Esophagus (tissue), 2 donors: ENCODE data around the gene VDAC1. TPM values are rescaled to one million over a fixed set of nuclear protein-coding genes. Genes with fewer than 3 reads are reported as not detected.
"Not testable (repeated sequence)": the region's sequence is repeated elsewhere in the genome, so short reads cannot be mapped to it uniquely, and the experiment has no call there.

Source experiments
- H3K27ac ChIP-seq, 2 donors: one replicate each; pipeline ENCODE4 v1.5.1; 2013; ENCODE audit warnings: low read depth in 2 of 2, mild to moderate bottlenecking in 2 of 2, inconsistent platforms in 1 of 2, low read length in 1 of 2, moderate library complexity in 1 of 2
- H3K27me3 ChIP-seq, 2 donors: one replicate each; pipeline ENCODE4 v1.6.1; 2013; ENCODE audit warnings: low read length in 2 of 2, control low read depth in 1 of 2, mild to moderate bottlenecking in 1 of 2; ENCODE audit not compliant: insufficient read depth in 2 of 2, control insufficient read depth in 1 of 2
- H3K36me3 ChIP-seq, 2 donors: one replicate each; pipeline ENCODE4 v1.6.1; 2013; ENCODE audit warnings: low read length in 1 of 2; ENCODE audit not compliant: control insufficient read depth in 2 of 2, insufficient read depth in 2 of 2
- H3K4me1 ChIP-seq, 2 donors: one replicate each; pipeline ENCODE4 v1.6.1; 2013; ENCODE audit warnings: low read length in 1 of 2; ENCODE audit not compliant: control insufficient read depth in 2 of 2, insufficient read depth in 2 of 2
- H3K4me3 ChIP-seq, 2 donors: one replicate each; pipeline ENCODE4 v1.5.1; 2013; ENCODE audit warnings: low read length in 2 of 2, mild to moderate bottlenecking in 2 of 2, low read depth in 1 of 2, moderate library complexity in 1 of 2
- H3K9me3 ChIP-seq, 2 donors: one replicate each; pipeline ENCODE4 v1.6.1; 2013; ENCODE audit warnings: mild to moderate bottlenecking in 2 of 2, low read depth in 1 of 2, low read length in 1 of 2, moderate library complexity in 1 of 2; ENCODE audit not compliant: control insufficient read depth in 2 of 2, insufficient read depth in 1 of 2
- WGBS, 2 donors: extraction: QIAGEN DNeasy Blood & Tissue Kit; methylation state at CpG; one replicate each; pipeline ENCODE4 v1.1.7; 2013; 5-methylcytosine and 5-hydroxymethylcytosine counted together
- polyA plus RNA-seq, 2 donors: library from polyadenylated mRNA; stranded (reverse); fragments of 200-250 nt; gene quantifications; one replicate each; pipeline ENCODE4 v1.2.3, GENCODE V29; 2013
- donor health status: healthy with polysubstance abuse.
- donor health status: Bipolar disorder and iron deficiency.

Gene VDAC1
- polyA plus RNA-seq, 2 donors = 154 to 167 TPM

DNA sequence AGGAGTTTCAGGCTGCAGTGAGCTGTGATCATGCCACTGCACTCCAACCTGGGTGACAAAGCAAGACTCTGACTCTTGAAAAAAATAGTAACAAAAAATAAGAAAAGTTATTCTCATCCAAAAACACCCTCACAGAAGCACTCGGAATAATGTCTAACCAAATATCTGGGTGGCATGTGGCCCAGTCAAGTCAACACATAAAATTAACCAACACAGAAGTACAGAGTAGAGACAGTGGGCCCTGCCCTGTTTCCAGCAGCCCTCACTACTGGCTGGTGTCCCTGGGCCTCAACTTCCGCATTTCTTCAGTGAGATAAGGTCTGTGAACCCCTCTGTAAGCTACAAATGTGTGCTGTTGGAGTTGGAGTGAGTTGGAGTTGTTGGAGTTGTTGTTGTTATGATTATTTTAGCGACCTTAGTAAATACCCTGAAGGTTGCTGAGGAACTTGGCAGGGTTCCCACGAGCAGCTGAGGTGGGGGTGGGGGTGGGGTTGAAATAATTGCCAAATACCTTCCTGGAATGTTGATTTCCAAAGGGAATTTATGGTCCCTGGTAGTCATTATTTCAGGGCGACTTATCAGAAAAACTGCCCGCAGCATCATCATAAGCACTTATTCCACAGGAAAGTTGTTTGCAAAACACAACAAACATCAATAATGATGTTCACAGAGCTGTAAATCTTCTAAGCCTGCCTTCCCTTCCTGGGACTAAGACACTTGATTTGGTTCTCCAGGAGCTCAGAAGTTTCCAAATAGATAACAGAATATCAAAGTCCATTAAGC, 66.5 kb downstream of the VDAC1 start:
- peaks cover 0 to 3% of the 10 kb centered on the region in 2 donors for H3K9me3 ChIP-seq
- 52 to 68% methylated on average over 6 of the region's 6 CpGs for WGBS, 2 donors
- H3K27me3 ChIP-seq = no peaks in the 10 kb centered on the region
- H3K4me3 ChIP-seq = no peak overlapping the region
- peaks cover 0 to under 1% of the 10 kb centered on the region in 2 donors for H3K4me1 ChIP-seq
- H3K36me3 ChIP-seq = no peaks in the 10 kb centered on the region
- H3K27ac ChIP-seq = no peak overlapping the region

DNA sequence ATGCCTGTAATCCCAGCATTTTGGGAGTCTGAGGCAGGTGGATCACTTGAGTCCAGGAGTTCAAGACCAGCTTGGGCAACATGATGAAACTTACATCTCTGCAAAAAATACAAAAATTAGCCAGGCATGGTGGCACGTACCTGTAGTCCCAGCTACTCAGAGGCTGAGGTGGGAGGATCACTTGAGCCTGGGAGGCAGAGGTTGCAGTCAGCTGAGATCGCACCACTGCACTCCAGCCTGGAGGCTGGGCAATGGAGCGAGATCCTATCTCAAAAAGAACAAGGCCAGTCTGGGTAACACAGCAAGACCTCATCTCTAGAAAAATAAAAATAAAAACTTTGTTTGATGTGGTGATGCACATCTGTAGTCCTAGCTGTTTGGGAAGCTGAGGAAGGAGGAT, 67.1 kb downstream of the VDAC1 start:
- not testable (repeated sequence) for H3K27ac ChIP-seq, H3K4me1 ChIP-seq, H3K27me3 ChIP-seq, H3K9me3 ChIP-seq, H3K36me3 ChIP-seq, H3K4me3 ChIP-seq
- 95 to 98% methylated on average over 3 of the region's 3 CpGs for WGBS, 2 donors

DNA sequence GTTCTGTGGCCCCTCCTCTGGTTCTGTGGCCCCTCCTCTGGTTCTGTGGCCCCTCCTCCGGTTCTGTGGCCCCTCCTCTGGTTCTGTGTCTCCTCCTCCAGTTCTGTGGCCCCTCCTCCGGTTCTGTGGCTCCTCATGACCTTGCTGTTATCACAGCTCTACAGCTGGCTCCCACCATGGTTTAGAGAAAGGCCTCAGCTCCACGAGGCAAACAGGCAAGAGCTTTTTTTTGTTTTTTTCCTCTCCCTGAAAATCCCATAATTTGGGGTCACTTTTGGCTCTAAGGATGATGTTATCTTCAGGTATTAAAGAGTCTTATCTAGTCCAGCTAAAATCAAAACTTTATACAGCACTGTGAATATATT, 68.1 kb downstream of the VDAC1 start:
- Histone ChIP-seq H3K4me3 (no peak overlapping the region), H3K27me3 (no peaks in the 10 kb centered on the region), H3K36me3 (no peaks in the 10 kb centered on the region), H3K27ac (no peak overlapping the region), H3K9me3 (peaks cover 0 to 3% of the 10 kb centered on the region in 2 donors), H3K4me1 (no peaks in the 10 kb centered on the region)
- 62 to 75% methylated on average over 3 of the region's 3 CpGs for WGBS, 2 donors

DNA sequence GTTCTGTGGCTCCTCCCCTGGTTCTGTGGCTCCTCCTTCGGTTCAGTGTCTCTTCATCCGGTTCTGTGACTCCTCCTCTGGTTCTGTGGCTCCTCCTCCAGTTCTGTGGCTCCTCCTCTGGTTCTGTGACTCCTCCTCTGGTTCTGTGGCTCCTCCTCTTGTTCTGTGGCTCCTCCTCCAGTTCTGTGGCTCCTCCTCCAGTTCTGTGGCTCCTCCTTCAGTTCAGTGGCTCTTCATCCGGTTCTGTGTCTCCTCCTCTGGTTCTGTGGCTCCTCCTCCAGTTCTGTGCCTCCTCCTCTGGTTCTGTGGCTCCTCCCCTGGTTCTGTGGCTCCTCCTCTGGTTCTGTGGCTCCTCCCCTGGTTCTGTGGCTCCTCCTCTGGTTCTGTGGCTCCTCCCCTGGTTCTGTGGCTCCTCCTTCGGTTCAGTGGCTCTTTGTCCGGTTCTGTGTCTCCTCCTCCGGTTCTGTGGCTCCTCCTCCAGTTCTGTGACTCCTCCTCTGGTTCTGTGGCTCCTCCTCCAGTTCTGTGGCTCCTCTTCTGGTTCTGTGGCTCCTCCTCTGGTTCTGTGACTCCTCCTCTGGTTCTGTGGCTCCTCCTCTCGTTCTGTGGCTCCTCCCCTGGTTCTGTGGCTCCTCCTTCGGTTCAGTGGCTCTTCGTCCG, 68.7 kb downstream of the VDAC1 start:
- not testable (repeated sequence) for H3K9me3 ChIP-seq, H3K27ac ChIP-seq
- 93% methylated on average over 10 of the region's 10 CpGs for WGBS, 2 donors

DNA sequence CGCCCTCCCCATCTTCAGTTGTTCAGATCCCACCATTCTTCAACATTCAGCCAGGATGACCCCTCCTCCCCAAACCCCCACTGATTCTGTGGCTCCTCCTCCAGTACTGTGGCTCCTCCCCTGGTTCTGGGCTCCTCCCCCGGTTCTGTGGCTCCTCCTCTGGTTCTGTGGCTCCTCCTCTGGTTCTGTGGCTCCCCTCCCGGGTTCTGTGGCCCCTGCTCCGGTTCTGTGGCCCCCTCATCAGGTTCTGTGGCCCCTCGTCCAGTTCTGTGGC, 69.2 kb downstream of the VDAC1 start:
- Histone ChIP-seq H3K9me3 (peaks cover 0 to 3% of the 10 kb centered on the region in 2 donors), H3K27ac (no peak overlapping the region), H3K36me3 (no peaks in the 10 kb centered on the region), H3K4me3 (no peak overlapping the region), H3K4me1 (no peaks in the 10 kb centered on the region), H3K27me3 (no peaks in the 10 kb centered on the region)
- WGBS, 2 donors = 83 to 90% methylated on average over 5 of the region's 5 CpGs

More for the DNA sequence above, 68.7 kb downstream of the VDAC1 start:
- not testable (repeated sequence) for H3K4me3 ChIP-seq, H3K27me3 ChIP-seq, H3K4me1 ChIP-seq, H3K36me3 ChIP-seq

DNA sequence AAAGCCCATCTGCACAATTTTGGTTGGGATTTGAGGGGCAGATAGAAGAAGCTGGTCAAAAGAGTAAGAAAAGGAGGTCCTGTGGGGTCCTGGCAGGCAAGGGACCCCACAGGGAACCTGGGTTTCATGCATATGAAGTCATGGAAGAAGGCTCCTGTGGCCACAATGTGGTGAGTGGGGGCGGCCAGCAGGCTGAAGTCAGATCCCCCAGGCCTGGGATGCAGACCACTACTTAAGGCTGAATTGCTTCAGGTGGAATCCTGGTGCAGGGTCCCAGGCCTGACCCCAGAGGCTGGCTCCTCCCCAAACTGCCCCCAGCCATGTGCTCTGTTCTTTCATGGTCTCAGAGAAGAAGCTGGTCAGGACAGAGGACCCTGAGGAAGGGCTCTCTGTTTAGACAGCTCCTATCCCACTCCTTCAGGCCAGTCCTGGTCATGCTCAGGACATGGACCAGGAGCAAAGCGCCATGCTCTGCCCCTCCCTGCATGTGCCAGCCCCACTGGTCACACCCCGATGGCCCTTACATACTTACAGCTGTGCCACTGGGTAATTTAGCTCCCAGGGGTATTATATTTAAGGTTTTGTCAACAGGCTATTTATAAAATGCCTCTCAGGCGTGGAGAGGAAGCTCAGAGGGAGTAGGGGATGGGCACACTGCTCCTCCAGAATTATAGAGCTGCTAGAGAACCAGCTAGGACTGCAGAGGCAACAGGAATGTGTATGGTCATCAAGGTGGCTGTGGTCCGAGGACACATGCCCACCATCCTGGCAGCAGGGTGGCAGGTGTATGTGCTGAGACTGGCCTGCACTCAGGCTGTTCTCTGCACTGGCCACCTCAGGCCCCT, 69.7 kb downstream of the VDAC1 start:
- H3K27me3 ChIP-seq = no peaks in the 10 kb centered on the region
- 76 to 81% methylated on average over 5 of the region's 5 CpGs for WGBS, 2 donors
- H3K4me1 ChIP-seq = no peaks in the 10 kb centered on the region
- H3K27ac ChIP-seq = no peak overlapping the region
- peaks cover 0 to 3% of the 10 kb centered on the region in 2 donors for H3K9me3 ChIP-seq
- H3K4me3 ChIP-seq = no peak overlapping the region
- H3K36me3 ChIP-seq = no peaks in the 10 kb centered on the region

DNA sequence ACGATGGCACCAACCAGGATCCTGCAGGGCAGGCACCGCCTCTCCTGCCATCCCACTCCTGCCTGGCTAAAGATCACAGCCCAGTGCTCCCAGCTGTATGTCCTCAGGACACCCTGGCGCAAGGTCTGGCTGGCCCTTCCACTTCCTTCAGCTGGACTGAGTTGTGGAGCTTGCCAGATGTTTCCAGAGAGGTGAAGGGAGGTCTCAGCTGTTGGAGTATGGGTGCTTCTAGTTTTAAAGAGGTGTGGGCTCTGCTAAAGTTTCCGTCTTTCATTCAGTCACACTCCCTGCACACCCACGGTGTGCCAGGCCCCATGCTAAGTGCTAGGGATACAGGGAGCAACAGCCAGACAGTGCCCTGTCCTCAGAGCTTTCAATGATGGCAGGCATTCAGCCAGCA, 70.5 kb downstream of the VDAC1 start:
- Histone ChIP-seq H3K4me1 (no peaks in the 10 kb centered on the region), H3K36me3 (no peaks in the 10 kb centered on the region), H3K4me3 (no peak overlapping the region), H3K27ac (no peak overlapping the region), H3K9me3 (peaks cover 0 to 3% of the 10 kb centered on the region in 2 donors), H3K27me3 (no peaks in the 10 kb centered on the region)
- WGBS, 2 donors = 80 to 88% methylated on average over 5 of the region's 5 CpGs

DNA sequence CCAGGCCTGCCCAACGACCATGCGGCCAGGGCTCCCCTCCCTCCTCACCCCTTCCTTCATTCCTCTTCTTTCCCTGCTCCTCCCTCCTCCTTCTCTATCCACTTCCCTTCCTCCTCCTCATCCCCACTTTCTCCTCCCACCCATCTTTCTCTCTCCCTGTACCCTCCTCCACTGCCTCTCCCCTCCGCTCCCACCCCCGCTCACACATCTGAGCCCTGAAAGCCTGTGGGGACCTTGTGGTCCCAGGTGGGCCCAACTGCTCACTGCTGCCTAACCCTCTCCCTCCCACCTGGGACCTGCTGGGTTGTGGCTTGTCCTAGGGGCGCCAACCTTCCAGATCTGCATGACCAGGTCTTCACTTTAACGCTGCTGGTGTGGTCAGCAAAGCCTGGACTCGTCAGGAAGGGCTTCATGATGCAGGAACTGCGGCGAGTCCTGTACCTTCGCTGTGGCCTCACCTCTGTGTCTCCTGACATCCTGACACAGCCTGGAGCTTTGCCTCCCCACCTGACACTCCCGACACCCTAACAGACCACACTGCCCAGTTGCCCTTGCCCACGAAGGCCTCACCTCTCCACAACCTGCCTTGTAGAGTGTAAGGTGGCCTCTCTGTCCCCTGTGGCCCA, 71.0 kb downstream of the VDAC1 start:
- WGBS, 2 donors = 81 to 85% methylated on average over 12 of the region's 12 CpGs
- Histone ChIP-seq H3K27me3 (no peaks in the 10 kb centered on the region), H3K4me1 (no peaks in the 10 kb centered on the region), H3K4me3 (no peak overlapping the region), H3K36me3 (no peaks in the 10 kb centered on the region), H3K27ac (no peak overlapping the region), H3K9me3 (peaks cover 0 to 3% of the 10 kb centered on the region in 2 donors)

DNA sequence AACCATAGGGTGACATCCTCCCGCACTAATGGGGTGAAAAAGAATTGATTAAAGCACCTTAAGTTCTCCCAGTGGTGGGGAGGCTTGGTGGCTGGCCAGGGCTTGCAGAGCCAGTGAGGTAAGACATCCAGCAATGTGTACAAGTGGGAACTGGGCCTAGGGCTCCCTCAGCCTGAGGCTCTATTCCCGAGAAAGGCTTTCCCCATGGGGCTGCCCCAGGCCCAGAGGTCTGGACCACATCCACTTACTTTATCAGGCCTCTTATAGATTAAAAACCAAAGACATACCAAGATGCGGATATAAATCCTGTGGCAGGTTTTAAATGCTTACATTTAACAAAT, 71.6 kb downstream of the VDAC1 start:
- H3K4me3 ChIP-seq = no peak overlapping the region
- 55 to 67% methylated on average over 3 of the region's 3 CpGs for WGBS, 2 donors
- H3K4me1 ChIP-seq = no peaks in the 10 kb centered on the region
- H3K27me3 ChIP-seq = no peaks in the 10 kb centered on the region
- no peak overlapping the region for H3K27ac ChIP-seq
- H3K9me3 ChIP-seq = peaks cover 0 to 3% of the 10 kb centered on the region in 2 donors
- H3K36me3 ChIP-seq = no peaks in the 10 kb centered on the region
